Neural cell (in vitro differentiated cells): ENCODE results near the gene PLEKHA1. TPM values are rescaled to one million over a fixed set of nuclear protein-coding genes. Genes with fewer than 3 reads are reported as not detected.

ENCODE experiments used
- H2AFZ ChIP-seq: fragments of 200-600, 300-800 bp; sonication (generic), shearing (Covaris generic); 2 replicates; pipeline ENCODE4 v1.6.0; 2014; ENCODE audit warnings: low read depth, mild to moderate bottlenecking, antibody characterized with exemption, low read length, moderate library complexity
- H3F3A ChIP-seq: fragments of 200-600 bp; shearing (Covaris generic); 2 replicates; pipeline ENCODE4 v1.6.1; 2016; ENCODE audit warnings: mild to moderate bottlenecking, moderate library complexity, mixed read lengths, antibody characterized with exemption, low read length; ENCODE audit not compliant: insufficient read depth, poor library complexity, severe bottlenecking
- H3K27ac ChIP-seq: fragments of 200-600, 300-800 bp; sonication (generic), shearing (Covaris generic); 2 replicates; pipeline ENCODE4 v1.5.1; 2014; ENCODE audit warnings: mild to moderate bottlenecking, low read length, moderate library complexity
- H3K27me3 ChIP-seq: fragments of 300-800, 200-600 bp; sonication (generic), shearing (Covaris generic); 2 replicates; pipeline ENCODE4 v1.6.0; 2014; ENCODE audit warnings: mild to moderate bottlenecking, low read depth, low read length, moderate library complexity; ENCODE audit not compliant: insufficient read depth
- H3K36me3 ChIP-seq: fragments of 300-800, 200-600 bp; sonication (generic), shearing (Covaris generic); 2 replicates; pipeline ENCODE4 v1.5.1; 2014; ENCODE audit warnings: mild to moderate bottlenecking, antibody characterized with exemption, low read length, moderate library complexity; ENCODE audit not compliant: insufficient read depth
- H3K4me2 ChIP-seq: fragments of 300-800, 200-600 bp; sonication (generic), shearing (Covaris generic); 2 replicates; pipeline ENCODE4 v1.6.0; 2014; ENCODE audit warnings: mild to moderate bottlenecking, low read length
- H3K4me3 ChIP-seq: fragments of 300-800, 200-600 bp; sonication (generic), shearing (Covaris generic); 2 replicates; pipeline ENCODE4 v1.5.1; 2014; ENCODE audit warnings: mild to moderate bottlenecking, low read length, moderate library complexity
- H3K79me2 ChIP-seq: fragments of 200-600 bp; shearing (Covaris generic); replicated peaks from 2 replicates; pipeline ENCODE4 v1.6.0; 2014; ENCODE audit warnings: mild to moderate bottlenecking, low read length, moderate library complexity; ENCODE audit not compliant: insufficient read depth
- H3K9ac ChIP-seq: fragments of 300-800, 200-600 bp; sonication (generic), shearing (Covaris generic); 2 replicates; pipeline ENCODE4 v1.6.1; 2016; ENCODE audit warnings: mild to moderate bottlenecking, low read length, mixed read lengths
- H3K9me2 ChIP-seq: fragments of 200-600 bp; shearing (Covaris generic); 2 replicates; pipeline ENCODE4 v1.6.1; 2016; ENCODE audit warnings: mild to moderate bottlenecking, low read length, mixed read lengths; ENCODE audit not compliant: insufficient read depth
- H3K9me3 ChIP-seq: fragments of 200-600, 300-800 bp; sonication (generic), shearing (Covaris generic); 2 replicates; pipeline ENCODE4 v1.6.1; 2016; ENCODE audit warnings: mild to moderate bottlenecking, mixed run types, low read length, moderate library complexity, mixed read lengths
- H4K20me1 ChIP-seq: fragments of 200-600 bp; shearing (Covaris generic); 2 replicates; pipeline ENCODE4 v1.6.1; 2016; ENCODE audit warnings: mild to moderate bottlenecking, mixed run types; ENCODE audit not compliant: insufficient read depth
- EP300 ChIP-seq: fragments of 450-650 bp; conservative IDR thresholded peaks from 2 replicates; pipeline ENCODE4 v1.6.1; 2014; ENCODE audit warnings: antibody characterized with exemption, mild to moderate bottlenecking, moderate library complexity; ENCODE audit not compliant: poor library complexity, severe bottlenecking
- EZH2 ChIP-seq: fragments of 200-600, 300-800 bp; shearing (Covaris generic), sonication (generic); IDR thresholded peaks from 2 replicates; pipeline ENCODE4 v1.6.1; 2014; ENCODE audit warnings: antibody characterized with exemption, low read length, borderline replicate concordance, mild to moderate bottlenecking; ENCODE audit not compliant: insufficient read depth, poor library complexity, severe bottlenecking
- MXI1 ChIP-seq: fragments of 450-650 bp; conservative IDR thresholded peaks from 2 replicates; pipeline ENCODE4 v1.6.1; 2014; ENCODE audit warnings: antibody characterized with exemption, mild to moderate bottlenecking; ENCODE audit not compliant: poor library complexity, severe bottlenecking
- POLR2AphosphoS5 ChIP-seq: IDR thresholded peaks from 2 replicates; pipeline ENCODE4 v1.6.1; 2012
- RAD21 ChIP-seq: fragments of 450-650 bp; conservative IDR thresholded peaks from 2 replicates; pipeline ENCODE4 v1.6.1; 2014; ENCODE audit warnings: antibody characterized with exemption, mild to moderate bottlenecking, moderate library complexity
- REST ChIP-seq: IDR thresholded peaks from 2 replicates; pipeline ENCODE4 v1.6.1; 2012; ENCODE audit warnings: borderline replicate concordance
- SMC3 ChIP-seq: fragments of 450-650 bp; conservative IDR thresholded peaks from 2 replicates; pipeline ENCODE4 v1.6.1; 2014; ENCODE audit warnings: antibody characterized with exemption, mild to moderate bottlenecking, moderate library complexity; ENCODE audit not compliant: poor library complexity
- TAF1 ChIP-seq: IDR thresholded peaks from 2 replicates; pipeline ENCODE4 v1.6.1; 2012; ENCODE audit warnings: low read depth
- polyA plus RNA-seq: library from polyadenylated mRNA; depleted of rRNA; stranded (reverse); fragments of >200 nt; gene quantifications from 2 replicates; pipeline ENCODE4 v1.2.3, GENCODE V29; 2014
- TF ChIP-seq, protein P1 (sequence below): fragments of 450-650 bp; IDR thresholded peaks from 2 replicates; pipeline ENCODE4 v1.5.1; 2014; ENCODE audit warnings: antibody characterized with exemption, mild to moderate bottlenecking, moderate library complexity; ENCODE audit not compliant: poor library complexity, severe bottlenecking

PLEKHA1 gene
- polyA plus RNA-seq, 1 donor from 2014 or later = 91.9 TPM

- no peaks in the 10 kb centered on the region for H4K20me1 ChIP-seq
These were observed 7.2 kb downstream of the PLEKHA1 start for GRCh38 chr10:122381680-122382079.

DNA sequence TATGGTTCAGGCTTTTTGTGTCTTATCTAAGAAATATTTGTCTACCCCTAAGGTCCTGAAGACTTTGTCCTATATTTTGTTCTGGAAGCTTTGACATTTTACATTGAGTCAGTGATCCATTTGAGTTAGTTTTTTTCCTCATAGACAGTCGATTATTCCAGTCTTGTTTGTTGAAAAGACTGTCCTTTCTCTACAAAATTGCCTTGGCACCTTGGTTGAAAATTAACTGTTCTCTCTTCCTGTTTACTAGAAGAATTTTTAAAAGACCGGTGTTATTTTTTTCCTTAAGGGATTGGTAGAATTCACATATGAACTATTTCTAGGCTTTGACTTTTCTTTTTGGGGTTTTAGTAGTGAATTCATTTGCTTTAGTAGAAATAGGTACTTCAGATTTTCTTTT, 12.0 kb downstream of the PLEKHA1 start:
- peaks cover 10% of the 10 kb centered on the region for H3K79me2 ChIP-seq
- no peak overlapping the region for H3K27ac ChIP-seq
- no peaks in the 10 kb centered on the region for H4K20me1 ChIP-seq

More at GRCh38 chr10:122381680-122382079, 7.2 kb downstream of the PLEKHA1 start:
- Histone ChIP-seq H3K36me3 (no peaks in the 10 kb centered on the region), H3K4me2 (no peak overlapping the region), H3K27ac (no peak overlapping the region), H3K79me2 (peaks cover 10% of the 10 kb centered on the region), H2AFZ (no peak overlapping the region), H3K9me3 (no peaks in the 10 kb centered on the region), H3K9ac (no peak overlapping the region), H3K27me3 (no peaks in the 10 kb centered on the region), H3K9me2 (no peaks in the 10 kb centered on the region), H3F3A (no peaks in the 10 kb centered on the region), H3K4me3 (no peak overlapping the region)
- TF ChIP-seq RAD21 (no peak), MXI1 (no peak), POLR2AphosphoS5 (no peak), EZH2 (no peak), REST (no peak), TAF1 (no peak), SMC3 (no peak), EP300 (no peak)
- TF ChIP-seq, protein P1, sequence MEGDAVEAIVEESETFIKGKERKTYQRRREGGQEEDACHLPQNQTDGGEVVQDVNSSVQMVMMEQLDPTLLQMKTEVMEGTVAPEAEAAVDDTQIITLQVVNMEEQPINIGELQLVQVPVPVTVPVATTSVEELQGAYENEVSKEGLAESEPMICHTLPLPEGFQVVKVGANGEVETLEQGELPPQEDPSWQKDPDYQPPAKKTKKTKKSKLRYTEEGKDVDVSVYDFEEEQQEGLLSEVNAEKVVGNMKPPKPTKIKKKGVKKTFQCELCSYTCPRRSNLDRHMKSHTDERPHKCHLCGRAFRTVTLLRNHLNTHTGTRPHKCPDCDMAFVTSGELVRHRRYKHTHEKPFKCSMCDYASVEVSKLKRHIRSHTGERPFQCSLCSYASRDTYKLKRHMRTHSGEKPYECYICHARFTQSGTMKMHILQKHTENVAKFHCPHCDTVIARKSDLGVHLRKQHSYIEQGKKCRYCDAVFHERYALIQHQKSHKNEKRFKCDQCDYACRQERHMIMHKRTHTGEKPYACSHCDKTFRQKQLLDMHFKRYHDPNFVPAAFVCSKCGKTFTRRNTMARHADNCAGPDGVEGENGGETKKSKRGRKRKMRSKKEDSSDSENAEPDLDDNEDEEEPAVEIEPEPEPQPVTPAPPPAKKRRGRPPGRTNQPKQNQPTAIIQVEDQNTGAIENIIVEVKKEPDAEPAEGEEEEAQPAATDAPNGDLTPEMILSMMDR = no peak

More for the DNA sequence above, 12.0 kb downstream of the PLEKHA1 start:
- Histone ChIP-seq H3K9ac (no peak overlapping the region), H2AFZ (no peak overlapping the region), H3K4me3 (no peak overlapping the region), H3K4me2 (no peak overlapping the region), H3K9me2 (no peaks in the 10 kb centered on the region), H3K27me3 (no peaks in the 10 kb centered on the region), H3K36me3 (no peaks in the 10 kb centered on the region), H3F3A (no peaks in the 10 kb centered on the region), H3K9me3 (no peaks in the 10 kb centered on the region)
- TF ChIP-seq REST (no peak), SMC3 (no peak), MXI1 (no peak), RAD21 (no peak), POLR2AphosphoS5 (no peak)
- TF ChIP-seq, protein P1 = no peak
